Endothelial cell of umbilical vein (primary cell): Measurements from ENCODE around the gene DUSP11. TPM values are rescaled to one million over a fixed set of nuclear protein-coding genes. Genes with fewer than 3 reads are reported as not detected.
A peak's percentile ranks its signal among the peaks of the same experiment; 100 is the strongest.

Experiments
- BruUV-seq: library from RNA; stranded (reverse); fragments of 400-500 nt; replicated peaks from 2 replicates; lab custom pipeline; 2021; lab: Mats Ljungman, UMichigan
- CTCF ChIA-PET: fragments of 300-600, 350-600 bp; sonication (Branson Sonifier 250); formaldehyde crosslinking; loops from one replicate; lab custom pipeline; 2021; ENCODE audit warnings: antibody characterized with exemption, inconsistent platforms; lab: Charles Lee
- POLR2A ChIA-PET: fragments of 300-600, 350-600 bp; sonication (Branson Sonifier 250); formaldehyde crosslinking; loops from one replicate; lab custom pipeline; 2021; ENCODE audit warnings: antibody characterized with exemption, inconsistent platforms; lab: Charles Lee
- DNase-seq: peaks from one replicate; pipeline ENCODE4 v3.0.0-alpha.2; 2011; ENCODE audit warnings: low read depth, low spot score
- FAIRE-seq: peaks from 2 replicates; lab custom pipeline; 2011; peaks lifted over from hg19 to GRCh38; lab: Jason Lieb, UNC
- H2AFZ ChIP-seq: 2 replicates; pipeline ENCODE4 v1.6.0; 2012; ENCODE audit warnings: low read depth, low read length, control low read depth, inconsistent platforms
- H3K27ac ChIP-seq: 2 replicates; pipeline ENCODE4 v1.5.1; 2011; ENCODE audit warnings: low read depth, mild to moderate bottlenecking, control low read depth, low read length, moderate library complexity; ENCODE audit not compliant: insufficient read depth
- H3K27me3 ChIP-seq, 2 experiments: 2 replicates each; pipeline versions ENCODE4 v1.6.0 to v1.6.1; 2011; ENCODE audit warnings: low read length in 2 of 2, mixed read lengths in 1 of 2; ENCODE audit not compliant: control insufficient read depth in 2 of 2, insufficient read depth in 2 of 2
- H3K36me3 ChIP-seq, 2 experiments: 2 replicates in 1 of 2; 3 replicates in 1 of 2; pipeline ENCODE4 v1.5.1; 2011; ENCODE audit warnings: low read length in 2 of 2, mild to moderate bottlenecking in 1 of 2, moderate library complexity in 1 of 2; ENCODE audit not compliant: control insufficient read depth in 2 of 2, insufficient read depth in 2 of 2; ENCODE audit errors: extremely low read depth in 1 of 2
- H3K4me1 ChIP-seq: 3 replicates; pipeline ENCODE4 v1.5.1; 2011; ENCODE audit warnings: mild to moderate bottlenecking, low read length; ENCODE audit not compliant: control insufficient read depth, insufficient read depth; ENCODE audit errors: extremely low read depth
- H3K4me2 ChIP-seq: 2 replicates; pipeline ENCODE4 v1.6.1; 2011; ENCODE audit warnings: low read length, control low read depth, mixed read lengths; ENCODE audit not compliant: insufficient read depth
- H3K4me3 ChIP-seq, 3 experiments: fragments of 200-600 bp in 1 of 3; sonication (generic), shearing (Covaris generic) in 1 of 3; replicated peaks in 1 of 3; 2 replicates each; pipeline ENCODE4 v1.5.1; 2011 to 2016; ENCODE audit warnings: control low read depth in 3 of 3, low read length in 3 of 3, mild to moderate bottlenecking in 2 of 3, inconsistent platforms in 1 of 3, low read depth in 1 of 3, moderate library complexity in 1 of 3; ENCODE audit not compliant: insufficient read depth in 1 of 3
- H3K79me2 ChIP-seq: 2 replicates; pipeline ENCODE4 v1.6.0; 2012; ENCODE audit warnings: low read length, inconsistent platforms; ENCODE audit not compliant: control insufficient read depth, insufficient read depth
- H3K9ac ChIP-seq: replicated peaks from 2 replicates; pipeline ENCODE3; 2011; ENCODE audit warnings: low read length, control low read depth; ENCODE audit not compliant: insufficient read depth; ENCODE audit errors: extremely low read depth
- H3K9me1 ChIP-seq: replicated peaks from 3 replicates; pipeline ENCODE4 v1.6.0; 2011; ENCODE audit warnings: mild to moderate bottlenecking, low read length; ENCODE audit not compliant: control insufficient read depth, insufficient read depth; ENCODE audit errors: extremely low read depth
- H3K9me3 ChIP-seq: replicated peaks from 2 replicates; pipeline ENCODE4 v1.5.1; 2012; ENCODE audit warnings: low read length, inconsistent platforms; ENCODE audit not compliant: control insufficient read depth, insufficient read depth
- H4K20me1 ChIP-seq: replicated peaks from 2 replicates; pipeline ENCODE3; 2011; ENCODE audit warnings: mild to moderate bottlenecking, low read length; ENCODE audit not compliant: control insufficient read depth, insufficient read depth; ENCODE audit errors: extremely low read depth
- EZH2 ChIP-seq: IDR thresholded peaks from 2 replicates; pipeline ENCODE4 v1.6.1; 2012; ENCODE audit warnings: borderline replicate concordance, low read depth, mild to moderate bottlenecking, moderate library complexity, low read length, inconsistent platforms; ENCODE audit not compliant: severe bottlenecking
- FOS ChIP-seq: IDR thresholded peaks from 2 replicates; pipeline ENCODE4 v1.6.1; 2011; ENCODE audit warnings: mild to moderate bottlenecking, low read length, moderate library complexity, borderline replicate concordance; ENCODE audit not compliant: insufficient read depth
- JUN ChIP-seq: IDR thresholded peaks from 2 replicates; pipeline ENCODE4 v1.6.1; 2011; ENCODE audit warnings: borderline replicate concordance, low read depth; ENCODE audit not compliant: insufficient read length, insufficient read depth
- MYC ChIP-seq: IDR thresholded peaks from one replicate; pipeline ENCODE4 v1.6.1; 2011; ENCODE audit warnings: mild to moderate bottlenecking, low read depth, low read length
- dilution Hi-C: fragments of 300-500 bp; cut with MboI; formaldehyde crosslinking; loops from one replicate; pipeline ENCODE4 v1.15.0; 2019; ENCODE audit warnings: low sequenced_read_pairs; ENCODE audit not compliant: extremely low pct_ligation_motif_present
- intact Hi-C: fragments of 100-400 bp; cut with micrococcal nuclease; formaldehyde crosslinking; loops from one replicate; pipeline ENCODE4 v1.10.0; 2022
- polyA plus RNA-seq, 4 experiments: library from polyadenylated mRNA; depleted of rRNA in 3 of 4; stranded (reverse) in 3 of 4; unstranded in 1 of 4; fragments of >200 nt; gene quantifications; 2 replicates each; pipeline versions ENCODE4 v1.2.1 to v1.2.3, GENCODE V29; 2011 to 2012; ENCODE audit warnings: missing spikeins in 1 of 4
- total RNA-seq: library from RNA; stranded (reverse); gene quantifications from 2 replicates; pipeline ENCODE4 v1.2.3, GENCODE V29; 2021
- TF ChIP-seq, protein P1 (sequence below), 2 donors: IDR thresholded peaks; 1 replicate in 1 of 2; 2 replicates in 1 of 2; pipeline ENCODE4 v1.5.1; 2011; ENCODE audit warnings: low read length in 2 of 2, mild to moderate bottlenecking in 2 of 2, moderate library complexity in 2 of 2, control low read depth in 1 of 2, inconsistent platforms in 1 of 2, low read depth in 1 of 2; ENCODE audit not compliant: insufficient read depth in 1 of 2; ENCODE audit errors: extremely low read depth in 1 of 2
- TF ChIP-seq, protein P2 (sequence below): IDR thresholded peaks from 2 replicates; pipeline ENCODE4 v1.6.1; 2011; ENCODE audit not compliant: insufficient read depth, insufficient read length

Gene DUSP11
- total and polyA plus RNA-seq, 2 donors (not counting 3 experiments of a cell fraction or from before 2014, with no cell fraction given) = 18.6 to 27.0 TPM

DNA sequence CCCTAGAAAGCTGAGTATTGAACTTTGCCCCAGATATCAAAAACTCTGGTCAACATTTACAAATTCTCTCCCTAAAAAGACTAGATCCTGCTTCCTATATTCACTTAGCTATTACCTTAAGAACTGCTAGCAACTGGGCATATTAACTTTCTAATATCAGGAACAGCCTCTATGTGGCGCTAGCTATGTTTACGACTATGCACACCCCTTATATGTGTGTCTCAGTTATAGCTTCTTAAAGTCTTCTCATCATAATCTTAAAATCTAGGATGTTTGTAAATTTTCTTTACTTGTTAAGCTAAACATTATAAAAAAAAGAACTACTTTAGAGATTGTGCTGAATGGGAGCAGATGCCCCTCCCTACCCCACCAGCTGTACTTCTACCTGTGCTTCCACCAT, 47.1 kb upstream of the DUSP11 start:
- no peaks in the 10 kb centered on the region for H3K36me3 ChIP-seq
- H3K4me2 ChIP-seq = no peak overlapping the region
- dilution Hi-C loops = no loop called here
- no peaks in the 10 kb centered on the region for H4K20me1 ChIP-seq
- intact Hi-C loops = loop anchor here (10.0 kb wide), 2 partner anchors 428 to 568 kb away; no protein-coding TSS in a partner anchor
- peak; percentile 30 for DNase-seq
- ChIA-PET CTCF (interaction anchor here (0.5 to 5.7 kb wide), 38 partner anchors 11 to 573 kb away, joined by 3 to 180 read pairs (median 4); partner anchors contain the start of genes BOLA3, MOB1A and MTHFD2), POLR2A (no interaction called here)
- no peak overlapping the region for H3K9ac ChIP-seq
- no peak overlapping the region for H3K4me3 ChIP-seq
- no peak overlapping the region for H3K27ac ChIP-seq
- H3K9me1 ChIP-seq = no peaks in the 10 kb centered on the region
- peaks cover 5 to 10% of the 10 kb centered on the region in 2 experiments for H3K27me3 ChIP-seq
- BruUV-seq = no TSS peak
- no peak overlapping the region for H2AFZ ChIP-seq
- H3K79me2 ChIP-seq = no peaks in the 10 kb centered on the region
- TF ChIP-seq, protein P1, sequence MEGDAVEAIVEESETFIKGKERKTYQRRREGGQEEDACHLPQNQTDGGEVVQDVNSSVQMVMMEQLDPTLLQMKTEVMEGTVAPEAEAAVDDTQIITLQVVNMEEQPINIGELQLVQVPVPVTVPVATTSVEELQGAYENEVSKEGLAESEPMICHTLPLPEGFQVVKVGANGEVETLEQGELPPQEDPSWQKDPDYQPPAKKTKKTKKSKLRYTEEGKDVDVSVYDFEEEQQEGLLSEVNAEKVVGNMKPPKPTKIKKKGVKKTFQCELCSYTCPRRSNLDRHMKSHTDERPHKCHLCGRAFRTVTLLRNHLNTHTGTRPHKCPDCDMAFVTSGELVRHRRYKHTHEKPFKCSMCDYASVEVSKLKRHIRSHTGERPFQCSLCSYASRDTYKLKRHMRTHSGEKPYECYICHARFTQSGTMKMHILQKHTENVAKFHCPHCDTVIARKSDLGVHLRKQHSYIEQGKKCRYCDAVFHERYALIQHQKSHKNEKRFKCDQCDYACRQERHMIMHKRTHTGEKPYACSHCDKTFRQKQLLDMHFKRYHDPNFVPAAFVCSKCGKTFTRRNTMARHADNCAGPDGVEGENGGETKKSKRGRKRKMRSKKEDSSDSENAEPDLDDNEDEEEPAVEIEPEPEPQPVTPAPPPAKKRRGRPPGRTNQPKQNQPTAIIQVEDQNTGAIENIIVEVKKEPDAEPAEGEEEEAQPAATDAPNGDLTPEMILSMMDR (IDR thresholded peaks at IDR 0.05; ENCODE audit: extremely low read depth in 1 of 2, insufficient read depth in 1 of 2, low read depth in 1 of 2, low read length in 2 of 2) = peak; percentile 10 to 22
- TF ChIP-seq FOS = no peak
- peaks cover 17% of the 10 kb centered on the region for H3K4me1 ChIP-seq
- no peaks in the 10 kb centered on the region for H3K9me3 ChIP-seq
- no peak for FAIRE-seq

DNA sequence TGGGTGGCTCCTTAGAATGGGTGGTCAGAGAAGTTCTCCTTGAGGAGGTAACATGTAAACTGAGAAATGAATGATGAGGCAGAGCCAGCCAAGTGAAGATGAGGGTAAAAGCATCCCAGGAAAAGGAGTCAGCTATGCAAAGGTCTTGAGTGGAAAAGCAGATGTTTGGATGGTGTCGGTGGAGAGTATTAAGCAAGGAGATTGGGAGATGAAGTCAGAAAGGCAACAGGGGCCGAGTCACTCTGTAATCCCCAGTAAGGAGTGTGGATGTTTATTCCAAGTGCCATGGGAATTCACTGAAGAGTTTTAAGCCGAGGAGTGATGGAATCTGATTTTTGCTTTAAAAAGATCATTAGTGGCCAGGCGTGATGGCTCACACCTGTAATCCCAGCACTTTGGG, 45.5 kb upstream of the DUSP11 start:
- no peaks in the 10 kb centered on the region for H4K20me1 ChIP-seq
- FAIRE-seq = no peak
- no peaks in the 10 kb centered on the region for H3K9me1 ChIP-seq
- no peak overlapping the region for H3K9ac ChIP-seq
- dilution Hi-C loops = no loop called here
- no peaks in the 10 kb centered on the region for H3K79me2 ChIP-seq
- H3K4me3 ChIP-seq = no peak overlapping the region
- no peak for DNase-seq
- no peak overlapping the region for H2AFZ ChIP-seq
- ChIA-PET POLR2A (no interaction called here), CTCF (interaction anchor here (2.1 to 5.7 kb wide), 4 partner anchors 145 to 509 kb away, joined by 14 to 180 read pairs (median 62); partner anchors contain the start of gene BOLA3)
- BruUV-seq = no TSS peak
- no peak overlapping the region for H3K4me2 ChIP-seq
- peaks cover 17% of the 10 kb centered on the region for H3K4me1 ChIP-seq
- H3K27me3 ChIP-seq = peaks cover 14 to 22% of the 10 kb centered on the region in 2 experiments
- H3K36me3 ChIP-seq = no peaks in the 10 kb centered on the region
- intact Hi-C loops = loop anchor here (10.0 kb wide), 2 partner anchors 429 to 569 kb away; no protein-coding TSS in a partner anchor
- TF ChIP-seq MYC = no peak
- TF ChIP-seq EZH2 = no peak
- no peak for TF ChIP-seq JUN
- TF ChIP-seq FOS = no peak
- TF ChIP-seq, protein P2, sequence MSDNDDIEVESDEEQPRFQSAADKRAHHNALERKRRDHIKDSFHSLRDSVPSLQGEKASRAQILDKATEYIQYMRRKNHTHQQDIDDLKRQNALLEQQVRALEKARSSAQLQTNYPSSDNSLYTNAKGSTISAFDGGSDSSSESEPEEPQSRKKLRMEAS = no peak
- H3K9me3 ChIP-seq = no peaks in the 10 kb centered on the region
- no peak overlapping the region for H3K27ac ChIP-seq
